GM18520 (cell line): ENCODE measurements around the gene CNNM1.

Experiments used
- ATAC-seq: cut with Tn5 transposase; IDR thresholded peaks from one replicate; pipeline ENCODE4 v1.9.1; 2021; ENCODE audit not compliant: unreplicated experiment

Gene CNNM1

DNA sequence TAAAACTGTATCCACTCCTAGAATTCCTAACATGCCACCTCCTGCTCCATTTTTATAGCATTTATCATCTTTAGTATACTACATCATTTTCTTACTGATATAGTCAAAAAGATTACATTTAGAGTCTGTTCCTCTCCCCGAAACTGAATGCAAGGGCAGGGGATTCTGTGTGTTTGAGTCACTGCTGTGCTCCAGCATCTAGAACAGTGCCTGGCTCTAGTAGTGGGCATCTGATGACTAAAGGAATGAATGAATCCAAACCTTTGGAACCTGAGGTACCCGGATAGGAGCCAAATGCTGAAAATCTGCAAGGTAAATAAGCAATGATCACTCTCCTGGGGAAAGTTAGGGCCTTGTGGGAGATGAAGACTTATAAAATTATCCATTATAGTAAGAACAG, 82.4 kb downstream of the CNNM1 start:
- no peak for ATAC-seq

DNA sequence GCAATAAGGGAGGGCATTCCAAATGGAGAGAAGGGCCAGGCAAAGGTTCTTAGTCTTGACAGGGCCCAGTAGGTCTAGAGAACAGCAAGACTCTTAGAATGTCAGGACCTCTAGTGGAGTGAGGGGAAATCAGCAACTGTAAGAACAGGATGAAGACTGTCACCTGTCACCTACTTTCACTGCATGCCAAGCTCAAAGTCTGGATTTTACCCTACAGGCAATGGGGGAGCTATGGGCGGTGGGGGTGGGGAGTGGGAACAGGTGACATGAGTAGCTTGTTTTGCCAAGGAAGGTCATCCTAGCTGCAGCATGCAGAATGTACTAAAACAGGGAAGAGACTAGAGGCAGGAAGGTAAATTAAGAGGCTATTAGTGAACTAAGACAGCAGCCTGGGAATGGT, 82.9 kb downstream of the CNNM1 start:
- ATAC-seq, result no peak

DNA sequence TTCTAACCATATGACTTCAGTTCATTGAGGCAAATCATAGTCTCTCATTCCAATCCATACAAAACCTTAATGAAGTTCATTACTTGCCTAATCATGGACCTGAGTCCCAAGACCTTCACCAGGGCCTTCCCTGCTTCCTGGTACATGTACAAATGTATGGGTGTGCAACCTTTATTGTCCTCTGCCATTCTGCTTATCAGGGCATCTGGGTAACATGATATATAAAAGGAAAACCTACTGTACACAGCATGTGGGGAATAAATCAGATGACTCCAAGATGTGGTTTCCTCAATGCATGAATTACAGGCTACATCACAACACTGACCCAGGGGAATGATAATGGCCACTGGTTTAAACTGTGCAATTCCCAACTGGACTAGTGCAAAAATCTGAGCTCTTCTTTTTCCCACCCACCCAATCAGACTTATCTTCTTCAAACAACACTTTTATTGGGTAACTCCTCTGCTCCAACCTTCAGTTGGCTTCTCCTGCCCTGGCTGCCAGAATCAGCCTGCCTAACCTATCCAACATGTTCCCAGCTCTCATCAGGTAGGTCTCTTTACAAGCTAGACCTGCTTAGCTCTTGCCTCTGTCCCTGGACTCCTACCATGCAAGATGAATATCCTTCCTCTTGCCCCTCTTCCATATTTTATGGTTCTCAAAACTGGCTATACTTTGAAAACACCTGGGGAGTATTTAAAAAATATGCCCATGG, 89.9 kb downstream of the CNNM1 start:
- no peak for ATAC-seq

DNA sequence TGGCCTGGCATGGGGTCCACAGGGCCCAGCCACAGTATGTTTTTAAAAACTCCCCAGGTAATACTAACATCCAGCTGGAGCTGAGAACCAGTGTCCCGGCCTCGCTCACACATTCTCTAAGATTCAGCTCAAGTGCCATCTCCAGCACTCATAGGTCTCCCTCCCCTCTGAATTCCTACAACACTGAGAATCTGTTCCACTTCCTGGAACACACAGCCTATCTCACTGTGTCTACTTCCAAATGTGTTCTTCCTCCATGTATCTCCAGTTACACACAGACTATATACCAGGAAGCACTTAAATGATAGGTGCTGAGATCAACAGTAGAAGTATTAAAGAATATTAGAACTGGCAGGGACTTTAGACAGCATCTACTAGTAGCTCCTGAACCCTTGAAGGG, 90.5 kb downstream of the CNNM1 start:
- ATAC-seq, result no peak

DNA sequence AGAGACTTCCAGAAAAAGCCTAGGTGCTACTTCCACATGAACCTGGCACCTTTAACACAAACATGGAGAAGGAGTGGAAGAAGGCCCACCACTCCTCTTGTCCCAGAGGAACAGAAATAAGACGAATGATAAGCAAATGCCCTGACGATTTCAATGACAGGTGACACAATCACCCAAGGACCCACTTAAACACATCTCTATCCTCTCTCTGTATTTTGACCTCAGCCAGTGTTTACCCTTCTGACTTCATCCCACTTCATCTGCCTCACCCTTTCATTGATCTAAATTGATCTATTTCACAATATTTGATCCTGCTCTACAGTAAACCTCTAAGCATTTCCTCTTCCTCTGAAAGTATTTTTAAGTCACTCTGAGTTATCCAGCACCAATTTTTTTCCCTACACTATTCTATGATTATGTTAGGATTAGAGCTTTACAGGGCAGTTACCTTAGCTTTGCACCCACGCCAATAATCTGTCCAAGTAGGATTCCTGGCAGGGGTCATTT, 92.1 kb downstream of the CNNM1 start:
- no peak for ATAC-seq

DNA sequence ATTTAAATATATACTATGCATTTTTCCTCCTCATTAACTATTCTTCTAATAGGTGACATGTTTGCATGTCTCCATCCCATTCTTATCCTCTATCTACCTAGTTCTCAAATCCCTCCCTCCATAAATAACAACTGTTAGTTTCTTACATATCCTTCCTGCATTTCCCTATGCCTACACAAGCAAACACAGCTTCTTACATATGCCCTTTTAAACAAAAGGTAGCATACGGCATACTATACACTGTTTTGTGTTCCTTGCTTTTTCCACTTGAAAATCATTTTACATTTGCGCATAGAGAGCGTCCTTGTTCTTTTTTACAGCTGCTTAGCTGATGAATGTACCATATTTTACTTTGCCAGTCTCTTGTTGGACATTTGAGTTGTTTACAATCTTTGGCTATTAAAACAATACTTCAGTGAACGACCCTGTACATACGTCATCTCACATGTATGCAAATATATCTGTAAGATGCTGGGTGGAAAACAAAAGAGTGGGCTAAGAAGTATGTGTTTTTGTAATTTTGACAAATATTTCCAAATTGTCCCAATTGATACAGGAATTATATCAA, 93.5 kb downstream of the CNNM1 start:
- no peak for ATAC-seq

DNA sequence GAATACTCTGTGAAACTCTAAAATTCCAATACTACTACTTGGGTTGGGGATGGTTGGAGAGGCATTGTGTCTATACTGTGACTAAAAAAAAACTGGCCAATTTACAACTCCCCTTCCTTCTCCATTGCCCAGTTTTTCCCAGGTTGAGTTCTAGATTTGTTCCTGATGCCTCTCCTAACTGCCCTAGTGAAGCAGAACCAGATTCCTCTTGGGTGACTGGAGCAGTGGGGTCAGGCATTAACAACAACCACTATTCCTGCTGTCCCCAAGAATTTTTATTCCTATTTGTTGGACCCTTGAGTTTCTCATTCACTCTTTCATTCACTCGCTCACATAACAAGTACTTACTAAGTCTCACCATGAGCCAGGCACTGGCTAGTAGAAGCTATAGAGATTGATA, 95.5 kb downstream of the CNNM1 start:
- no peak for ATAC-seq

DNA sequence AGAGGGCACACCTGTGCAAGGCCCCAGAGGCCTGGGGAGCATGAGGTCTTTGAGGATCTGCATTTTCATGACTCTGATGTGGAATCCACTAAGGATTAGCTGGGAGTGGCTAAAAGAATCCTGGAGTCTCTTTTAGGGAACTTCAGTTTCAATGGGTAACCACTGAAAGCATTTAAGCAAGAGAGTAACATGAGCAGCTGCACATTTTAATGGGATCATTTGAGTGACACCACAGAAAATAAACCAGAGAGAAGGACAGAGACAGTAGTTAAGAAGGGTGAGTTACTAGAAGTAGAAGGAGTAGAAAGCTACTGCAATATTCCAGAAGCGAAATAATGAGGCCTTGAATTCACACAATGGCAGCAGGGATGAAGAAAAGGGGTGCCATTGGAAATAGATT, 96.0 kb downstream of the CNNM1 start:
- ATAC-seq, result no peak

DNA sequence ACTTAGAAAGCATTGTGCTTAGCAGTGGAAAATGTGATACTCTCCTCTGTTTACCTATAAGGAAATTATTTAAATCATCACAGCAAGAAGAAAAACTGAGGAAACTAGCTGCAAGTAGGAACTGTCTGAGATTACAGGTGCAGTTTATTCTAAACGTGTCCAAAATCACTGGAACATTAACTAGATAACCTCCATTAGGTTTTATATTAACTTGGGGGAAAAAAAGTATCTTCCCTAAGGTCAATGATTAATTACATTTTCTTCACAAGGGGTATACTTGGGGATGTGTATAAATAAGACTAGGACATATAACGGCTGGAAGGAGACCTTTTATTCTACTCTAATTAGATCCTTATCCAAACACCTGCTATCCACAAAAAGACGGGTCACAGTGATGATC, 97.5 kb downstream of the CNNM1 start:
- ATAC-seq, result no peak

DNA sequence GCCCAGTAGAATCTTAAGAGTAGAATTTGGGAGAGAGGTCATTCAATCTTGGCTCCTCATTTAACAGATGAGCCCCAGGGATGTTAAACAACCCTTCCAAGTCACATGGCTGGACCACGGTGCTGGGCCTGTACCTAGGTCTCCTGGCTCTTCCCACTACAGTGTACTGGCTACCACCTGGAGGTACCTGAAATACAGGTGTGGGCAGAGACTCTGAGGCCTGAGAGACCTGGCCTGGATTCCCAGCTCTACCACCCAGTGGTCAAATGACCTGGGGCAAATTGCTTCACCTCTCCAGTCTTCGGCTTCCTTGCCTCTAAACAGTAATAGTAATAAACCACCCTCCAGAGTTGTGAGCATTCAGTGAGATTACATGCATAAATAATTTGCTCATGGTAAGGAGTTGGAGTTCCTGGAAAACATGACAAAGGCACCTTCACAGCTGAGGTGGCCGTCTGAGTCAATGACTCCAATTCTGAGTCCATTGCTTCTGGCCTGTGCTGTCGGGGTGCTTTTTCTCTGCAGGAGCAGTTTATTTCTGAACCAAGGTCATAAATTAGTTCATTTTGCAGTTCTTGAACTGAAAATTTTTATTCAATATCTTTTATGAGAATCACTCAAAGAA, 98.5 kb downstream of the CNNM1 start:
- no peak for ATAC-seq

DNA sequence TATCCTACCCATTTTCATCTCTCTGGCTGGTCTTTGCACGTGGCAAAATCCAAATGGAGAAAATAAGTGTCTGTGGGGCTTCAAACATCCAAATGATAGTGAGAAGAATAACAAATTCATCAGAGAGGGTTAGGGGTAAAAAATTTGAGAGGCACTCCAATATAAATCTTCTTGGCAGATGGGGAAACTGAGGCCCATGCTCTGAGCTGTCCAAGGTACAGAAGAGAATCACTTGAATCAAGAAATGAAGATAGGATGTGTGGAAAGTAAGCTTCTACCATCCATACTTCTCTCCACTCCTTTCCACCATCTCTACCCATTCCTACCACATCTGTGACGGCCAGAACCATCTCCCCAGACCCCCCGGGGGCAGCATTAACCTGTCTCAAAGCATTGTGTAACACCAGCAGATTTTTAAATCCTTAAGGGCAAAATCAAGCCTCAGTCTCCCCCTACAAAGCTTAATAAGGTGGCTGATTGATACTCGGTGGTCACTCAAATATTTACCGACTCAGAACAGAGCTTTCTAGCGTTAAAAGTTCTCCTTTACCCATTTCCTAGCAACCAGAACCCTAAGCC, 100.5 kb downstream of the CNNM1 start:
- no peak for ATAC-seq

DNA sequence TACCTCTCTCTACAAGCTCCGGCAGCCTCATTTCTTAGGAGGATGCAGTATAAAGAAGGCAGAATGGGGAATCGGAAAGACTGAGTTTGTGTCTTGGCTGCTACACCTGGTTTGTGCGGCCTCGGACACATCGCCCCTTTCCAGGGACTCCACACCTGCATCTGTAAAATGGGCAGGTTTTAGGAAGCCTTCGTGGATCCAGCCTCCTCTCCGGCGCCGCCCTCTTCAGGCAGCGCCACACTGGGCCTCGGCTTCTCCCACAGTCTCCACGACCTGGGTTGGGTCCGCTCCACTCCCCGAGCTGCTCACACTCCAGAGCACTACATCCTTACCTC, 100.9 kb downstream of the CNNM1 start:
- no peak for ATAC-seq

DNA sequence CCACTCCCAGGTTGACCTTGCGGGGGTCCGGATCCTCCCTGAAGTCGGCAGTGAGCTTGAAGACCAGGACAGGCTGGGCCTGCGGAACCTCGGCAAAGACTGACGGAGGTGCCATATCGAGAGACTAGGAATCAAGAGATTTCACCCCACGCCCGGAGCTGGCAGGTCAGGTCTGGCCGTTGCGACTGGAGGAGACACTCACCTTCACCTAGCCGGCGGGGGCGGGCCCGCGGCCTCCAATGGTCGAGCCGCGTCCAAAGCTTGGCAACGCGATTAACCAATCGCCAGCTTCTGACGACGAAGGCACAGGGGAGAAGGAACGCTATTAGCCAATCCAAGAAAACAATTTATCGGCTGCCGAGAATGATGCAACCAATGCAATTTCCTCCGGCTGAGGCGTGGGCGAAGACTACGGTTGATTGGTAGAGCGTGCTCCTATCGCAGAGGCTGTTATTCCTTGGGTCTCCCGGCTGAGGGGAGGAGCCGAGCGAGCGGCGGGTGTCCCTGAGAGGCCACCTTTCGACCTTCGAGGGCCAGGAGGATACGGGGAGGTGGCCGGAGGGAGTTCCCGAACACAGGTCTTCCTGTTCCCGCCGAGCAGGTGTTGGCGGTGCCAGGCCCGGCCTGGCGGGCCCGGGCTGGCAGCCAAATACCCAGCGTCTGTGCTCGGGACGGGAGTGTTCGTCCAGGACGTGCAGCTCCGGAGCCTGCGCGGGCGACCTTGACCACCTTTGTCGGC, 101.5 kb downstream of the CNNM1 start, which contains the start of gene GOT1:
GOT1 (minus strand) TSS at position 174 of the 739 bp plus-strand sequence; CDS start at position 115, 59 bp downstream.
- ATAC-seq, result peak; percentile 93

DNA sequence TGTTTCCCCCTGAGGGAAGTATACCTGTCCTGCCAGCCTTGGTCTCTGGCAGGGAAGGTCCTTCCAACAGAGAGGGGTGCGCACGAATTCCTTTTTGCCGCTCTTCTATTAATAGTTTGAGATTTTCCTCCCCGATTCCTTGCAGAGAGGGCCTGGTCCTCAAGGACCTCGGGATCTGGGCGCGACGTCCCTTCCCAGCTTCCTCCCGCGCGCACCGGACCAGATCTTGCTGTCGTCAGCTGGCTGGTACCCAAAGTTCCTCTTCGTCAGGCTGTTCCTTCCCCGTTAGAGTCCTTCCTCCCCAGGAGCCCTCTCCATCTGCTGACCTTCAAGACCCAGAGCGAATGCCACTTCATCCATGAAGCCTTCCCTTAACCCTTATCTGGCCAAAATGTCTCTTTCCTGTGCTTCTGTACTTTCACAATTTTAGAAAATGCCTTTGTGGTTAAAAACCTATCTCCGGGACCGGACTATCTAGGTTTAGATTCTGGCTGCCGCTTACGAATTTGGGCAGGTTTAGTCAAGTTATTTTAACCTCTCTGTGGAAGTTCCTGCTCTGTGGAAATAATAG, 102.1 kb downstream of the CNNM1 start:
- ATAC-seq, result no peak

DNA sequence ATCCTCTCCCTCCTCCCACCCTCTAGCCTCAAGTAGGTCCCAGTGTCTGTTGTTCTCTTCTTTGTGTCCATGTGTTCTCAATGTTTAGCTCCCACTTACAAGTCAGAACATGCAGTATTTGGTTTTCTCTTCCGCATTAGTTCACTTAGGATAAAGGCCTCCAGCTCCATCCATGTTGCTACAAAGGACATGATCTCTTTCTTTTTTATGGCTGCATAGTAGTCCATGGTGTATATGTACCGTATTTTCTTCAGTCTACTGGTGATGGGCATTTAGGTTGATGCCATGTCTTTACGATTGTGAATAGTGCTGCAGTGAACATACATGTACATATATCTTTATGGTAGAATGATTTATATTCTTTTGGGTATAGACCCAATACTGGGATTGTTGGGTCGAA, 102.9 kb downstream of the CNNM1 start:
- no peak for ATAC-seq

DNA sequence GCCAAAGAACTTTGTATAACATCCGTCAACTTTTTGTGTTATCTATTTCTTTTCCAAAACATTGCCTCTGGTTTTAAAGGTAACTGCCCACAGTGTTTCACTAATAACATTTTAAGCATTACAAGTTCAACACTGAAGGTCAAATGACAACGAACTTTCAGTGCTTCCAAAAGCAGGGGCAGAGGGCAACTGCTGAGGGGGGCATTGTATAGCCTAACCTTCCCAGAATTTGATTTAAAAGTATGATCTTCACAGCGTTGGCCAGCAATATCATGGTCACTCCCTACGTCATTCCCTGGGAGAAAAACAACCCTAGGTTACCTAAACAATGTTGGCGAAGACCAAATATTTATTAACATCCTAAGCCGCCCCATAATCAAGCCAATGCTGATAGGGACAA, 103.7 kb downstream of the CNNM1 start:
- ATAC-seq, result no peak

DNA sequence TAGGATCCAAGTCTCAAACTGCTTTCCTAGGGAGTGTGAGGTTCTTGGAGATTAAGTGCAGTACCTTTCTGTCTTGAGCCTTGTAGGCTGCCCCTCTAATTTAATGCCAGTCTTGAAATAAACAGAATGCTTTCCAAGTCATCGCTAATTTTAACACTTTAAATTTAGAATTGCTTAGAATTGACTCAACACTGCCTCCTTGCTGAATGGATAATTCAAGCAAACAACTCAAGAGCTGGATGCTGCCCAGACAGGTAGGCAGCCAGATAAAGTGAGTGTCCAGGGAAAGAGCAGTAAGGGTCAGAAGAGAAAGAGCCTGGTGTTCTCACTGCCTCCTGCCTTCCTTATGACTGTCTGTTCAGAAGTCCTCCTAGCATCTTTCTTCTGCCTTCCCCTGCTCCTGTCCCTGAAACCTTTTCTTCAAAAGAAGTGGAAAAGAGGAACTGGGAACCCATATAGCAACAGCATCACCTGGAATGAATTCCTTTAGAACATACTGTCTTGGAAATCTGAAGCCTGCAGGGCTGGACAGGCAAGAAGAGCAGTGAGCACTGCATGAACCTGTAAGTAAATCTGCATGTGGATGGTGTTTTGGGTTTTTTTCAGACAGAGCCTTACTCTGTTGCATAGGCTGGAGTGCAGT, 104.3 kb downstream of the CNNM1 start:
- no peak for ATAC-seq

DNA sequence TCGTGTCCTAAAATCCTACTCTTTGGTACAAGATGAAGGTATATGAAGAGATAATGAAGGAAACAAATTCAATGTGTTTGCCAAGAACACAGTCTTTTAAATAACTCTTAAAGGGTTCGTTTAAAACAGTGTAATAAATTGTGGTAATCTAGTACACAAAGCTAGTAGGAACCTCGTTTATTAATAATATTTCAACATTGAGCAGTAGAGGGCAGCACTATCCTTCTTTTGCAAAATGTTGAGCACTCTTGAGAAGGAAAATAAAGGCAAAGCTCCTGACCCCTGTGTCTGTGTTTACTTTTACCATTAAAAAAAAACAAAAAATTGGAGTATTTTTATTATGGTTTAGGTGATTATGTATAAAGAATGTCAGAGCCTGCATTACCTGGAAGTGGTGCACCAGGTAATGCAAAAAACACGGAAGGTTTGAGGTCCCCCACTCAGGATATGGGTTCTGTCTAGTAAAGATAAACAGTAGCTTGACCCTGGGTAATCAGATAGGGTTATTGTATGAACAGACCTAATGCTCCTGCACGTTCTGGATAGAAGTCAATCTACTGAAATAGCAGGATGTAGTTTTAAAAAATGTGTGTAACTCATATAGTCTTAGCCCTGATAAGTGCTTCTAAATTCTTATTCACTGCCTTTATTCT, 107.0 kb downstream of the CNNM1 start:
- no peak for ATAC-seq

DNA sequence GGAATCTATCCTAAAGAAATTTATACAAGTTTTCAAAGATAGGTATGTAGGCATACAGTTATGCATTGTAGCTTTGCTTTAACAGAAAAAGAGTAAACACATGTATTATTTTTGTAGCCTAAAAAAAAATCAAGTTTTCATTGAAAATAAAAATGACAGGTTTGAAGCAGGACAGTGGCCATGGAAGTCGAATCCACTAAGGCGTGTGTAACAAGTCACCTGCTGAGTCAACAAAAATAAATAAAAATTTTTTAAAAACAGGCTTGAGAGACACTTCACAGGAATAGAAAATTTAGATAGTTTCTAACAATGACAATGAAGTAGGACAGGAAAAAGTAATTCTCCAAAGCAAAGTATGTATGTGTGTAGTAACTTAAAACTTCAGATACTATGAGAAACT, 109.7 kb downstream of the CNNM1 start:
- ATAC-seq, result no peak

DNA sequence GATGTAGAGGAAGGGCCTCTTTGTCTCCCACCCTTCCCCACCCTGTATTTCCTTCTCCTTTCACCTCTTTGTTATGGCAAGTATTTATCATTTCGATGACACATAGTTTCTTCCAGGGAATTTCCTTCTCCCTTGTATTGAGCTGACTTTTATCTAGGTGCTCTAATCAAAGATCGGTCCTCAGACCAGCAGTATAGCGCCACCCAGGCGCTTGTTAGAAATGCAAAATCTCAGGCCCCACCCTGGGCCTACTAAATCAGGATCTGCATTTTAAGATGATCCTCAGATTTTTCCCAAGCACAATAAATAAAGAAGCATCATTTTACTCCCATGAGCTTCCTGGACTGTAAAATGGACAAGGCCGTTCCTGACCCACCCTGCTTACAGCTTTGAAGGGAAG, 113.2 kb downstream of the CNNM1 start:
- ATAC-seq, result no peak
